ENCODE data around the gene PACS1. TPM values are rescaled to one million over a fixed set of nuclear protein-coding genes. Genes with fewer than 3 reads are reported as not detected.

PACS1 gene
- total RNA-seq, 2 donors from 2014 or later, result 64.3 to 73.3 TPM

DNA sequence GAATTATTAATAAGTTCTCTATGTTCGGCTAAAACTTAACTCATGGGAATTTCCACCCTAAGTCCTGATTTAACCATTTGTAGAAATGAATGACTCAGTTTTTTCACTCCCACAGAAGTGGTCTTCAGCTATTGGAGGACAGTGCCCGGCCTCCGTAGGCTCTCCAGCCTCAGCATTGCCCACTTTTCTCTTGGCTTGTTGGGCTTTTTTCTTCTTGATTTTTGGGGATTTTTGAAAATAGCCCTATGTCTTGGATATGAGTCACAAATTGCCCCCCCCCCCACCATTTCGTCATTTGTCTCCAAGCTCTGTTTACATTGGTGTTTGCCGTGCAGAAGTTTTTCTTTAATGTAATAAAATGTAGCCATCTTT, 66.7 kb downstream of the PACS1 start:
- no peak for ATAC-seq
- Mint-ChIP-seq H3K27me3 (no peaks in the 10 kb centered on the region), H3K4me1 (ENCODE audit: low read depth in 2 of 2) (peaks cover 25 to 39% of the 10 kb centered on the region in 2 donors), H3K4me3 (peak overlapping the region; percentile 23), H3K36me3 (no peaks in the 10 kb centered on the region), H3K27ac (peak overlapping the region; percentile 56 to 65), H3K9me3 (no peaks in the 10 kb centered on the region)
- DNase-seq (ENCODE audit: low spot score), result no peak

DNA sequence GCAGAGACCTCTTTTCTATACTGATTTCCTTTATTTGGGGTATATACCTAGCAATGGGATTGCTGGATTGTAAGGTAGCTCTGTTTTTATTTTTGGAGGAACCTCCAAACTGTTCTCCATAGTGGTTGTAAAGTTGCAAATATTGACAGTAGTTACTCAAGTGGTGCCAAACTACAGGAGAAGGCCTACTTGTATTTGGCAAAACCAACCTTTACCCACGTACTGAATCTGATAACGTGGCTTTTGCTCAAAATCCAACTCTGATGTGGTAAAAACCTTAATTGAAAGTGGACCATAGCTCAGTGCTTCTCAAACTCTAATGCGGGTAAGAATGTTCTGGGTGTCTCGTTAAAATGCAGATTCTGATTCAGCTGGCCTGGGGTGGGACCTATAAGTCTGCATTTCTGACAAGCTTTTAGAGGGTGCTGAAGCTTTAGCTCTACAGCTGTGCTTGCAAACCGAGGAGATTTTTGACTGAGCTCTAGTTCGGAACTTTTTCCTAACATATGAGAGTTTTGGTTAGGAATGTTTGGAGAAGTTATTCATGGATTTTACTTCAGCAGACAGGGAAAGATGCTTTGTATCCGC, 69.8 kb downstream of the PACS1 start:
- no peak overlapping the region for H3K4me3 Mint-ChIP-seq
- DNase-seq (ENCODE audit: low spot score) (no peak), ATAC-seq (no peak)
- peaks cover 19 to 25% of the 10 kb centered on the region in 2 donors for H3K4me1 Mint-ChIP-seq (ENCODE audit: low read depth in 2 of 2)
- no peaks in the 10 kb centered on the region for H3K36me3 Mint-ChIP-seq
- no peaks in the 10 kb centered on the region for H3K9me3 Mint-ChIP-seq
- no peak overlapping the region for H3K27ac Mint-ChIP-seq
- H3K27me3 Mint-ChIP-seq, result no peaks in the 10 kb centered on the region

DNA sequence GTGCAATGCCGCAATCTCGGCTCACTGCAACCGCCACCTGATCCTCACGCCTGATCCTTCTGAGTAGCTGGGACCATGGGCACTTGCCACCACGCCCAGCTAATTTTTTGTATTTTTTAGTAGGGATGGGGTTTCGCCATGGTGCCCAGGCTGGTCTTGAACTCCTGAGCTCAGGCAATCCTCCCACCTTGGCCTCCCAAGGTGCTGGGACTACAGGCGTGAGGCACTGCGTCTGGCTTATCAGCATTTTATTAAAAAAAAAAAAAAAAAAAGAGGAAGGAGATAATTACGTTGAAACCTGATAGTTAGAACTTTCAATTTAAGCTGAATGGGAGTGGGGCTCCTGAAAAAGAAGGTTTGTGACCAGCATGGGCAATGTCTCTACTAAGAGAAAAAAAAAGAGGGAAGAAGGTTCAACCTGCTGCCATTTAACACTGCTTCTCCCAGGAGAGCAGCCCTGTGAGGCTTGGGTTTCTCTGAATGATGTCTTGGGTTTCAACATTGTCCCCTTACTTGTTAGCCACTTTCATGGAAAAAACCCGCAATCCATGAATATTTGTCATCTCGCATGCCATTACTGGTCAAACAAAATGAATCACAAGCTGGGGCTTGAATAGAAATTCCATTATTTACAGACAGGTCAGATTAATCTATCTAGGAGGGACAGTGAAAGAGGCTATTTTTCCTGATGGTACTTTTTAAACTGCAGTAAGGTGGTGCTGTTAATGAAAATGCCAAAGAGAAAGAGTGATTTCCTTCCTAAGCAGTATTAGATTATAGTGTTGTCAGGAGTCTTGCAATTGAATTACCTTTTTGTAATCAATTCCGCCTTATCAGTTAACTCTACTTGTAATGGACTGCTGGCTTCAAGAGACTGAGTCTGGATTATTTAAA, 72.5 kb downstream of the PACS1 start:
- ATAC-seq (no peak), DNase-seq (ENCODE audit: low spot score) (no peak)
- Mint-ChIP-seq H3K4me3 (no peak overlapping the region), H3K9me3 (no peaks in the 10 kb centered on the region), H3K4me1 (ENCODE audit: low read depth in 2 of 2) (peaks cover 8 to 12% of the 10 kb centered on the region in 2 donors), H3K27ac (no peak overlapping the region), H3K27me3 (no peaks in the 10 kb centered on the region), H3K36me3 (peaks cover 5% of the 10 kb centered on the region)

DNA sequence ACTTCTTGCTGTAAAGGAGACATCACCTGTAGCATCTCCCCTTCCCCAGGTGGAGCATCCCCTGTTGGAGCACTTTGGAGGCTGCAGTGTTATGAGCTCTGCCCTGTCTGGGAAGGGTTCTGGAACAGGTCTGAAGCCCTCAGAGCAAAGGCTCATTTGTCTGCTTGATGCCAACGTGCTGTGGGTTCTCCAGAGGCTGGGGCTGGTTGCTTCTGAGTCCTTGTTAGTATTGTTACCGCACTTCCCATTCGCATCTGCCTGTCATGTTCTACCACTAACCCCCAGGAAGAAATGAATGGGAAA, 73.1 kb downstream of the PACS1 start:
- no peaks in the 10 kb centered on the region for H3K9me3 Mint-ChIP-seq
- no peak for DNase-seq (ENCODE audit: low spot score)
- H3K4me1 Mint-ChIP-seq (ENCODE audit: low read depth in 2 of 2), result peaks cover 8 to 12% of the 10 kb centered on the region in 2 donors
- no peak for ATAC-seq
- peaks cover 5% of the 10 kb centered on the region for H3K36me3 Mint-ChIP-seq
- H3K4me3 Mint-ChIP-seq, result no peak overlapping the region
- H3K27me3 Mint-ChIP-seq, result no peaks in the 10 kb centered on the region
- H3K27ac Mint-ChIP-seq, result no peak overlapping the region

DNA sequence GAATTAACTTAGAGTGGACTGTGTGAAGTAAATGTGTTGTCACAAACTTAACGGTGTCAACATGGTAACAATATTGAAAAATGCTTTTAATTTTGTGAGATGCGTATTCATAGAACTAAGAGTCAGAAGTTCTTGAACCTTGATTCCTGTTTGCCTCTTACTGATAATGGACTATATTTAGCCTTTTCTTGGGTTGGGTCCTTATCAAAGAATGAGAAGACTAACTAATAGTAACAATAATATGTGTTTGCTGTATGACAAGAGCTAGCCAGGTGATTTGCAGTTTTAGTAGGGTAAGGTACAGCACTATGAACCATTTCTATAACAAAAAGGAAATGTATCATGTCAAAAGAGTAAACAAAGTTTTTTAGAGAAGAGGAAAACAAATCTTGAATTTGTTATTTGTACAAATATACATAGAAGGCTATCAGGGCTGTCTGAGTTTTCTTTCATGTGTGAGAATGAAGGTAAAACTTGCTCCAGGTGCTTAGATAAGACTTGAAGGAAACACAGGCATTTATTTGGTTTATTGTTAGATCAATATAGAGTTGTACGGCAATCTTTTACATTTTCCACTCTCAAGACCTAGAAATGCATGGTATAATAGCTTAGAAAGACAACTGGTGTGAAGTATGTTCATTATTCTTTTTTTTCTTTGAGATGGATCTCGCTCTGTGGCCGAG, 74.1 kb downstream of the PACS1 start:
- H3K36me3 Mint-ChIP-seq, result peaks cover 5% of the 10 kb centered on the region
- no peaks in the 10 kb centered on the region for H3K9me3 Mint-ChIP-seq
- ATAC-seq (no peak), DNase-seq (ENCODE audit: low spot score) (no peak)
- H3K4me3 Mint-ChIP-seq, result no peak overlapping the region
- H3K4me1 Mint-ChIP-seq (ENCODE audit: low read depth in 2 of 2), result peaks cover 8 to 12% of the 10 kb centered on the region in 2 donors
- peak overlapping the region in 1 of 2 donors; percentile 54 for H3K27ac Mint-ChIP-seq
- H3K27me3 Mint-ChIP-seq, result no peaks in the 10 kb centered on the region

DNA sequence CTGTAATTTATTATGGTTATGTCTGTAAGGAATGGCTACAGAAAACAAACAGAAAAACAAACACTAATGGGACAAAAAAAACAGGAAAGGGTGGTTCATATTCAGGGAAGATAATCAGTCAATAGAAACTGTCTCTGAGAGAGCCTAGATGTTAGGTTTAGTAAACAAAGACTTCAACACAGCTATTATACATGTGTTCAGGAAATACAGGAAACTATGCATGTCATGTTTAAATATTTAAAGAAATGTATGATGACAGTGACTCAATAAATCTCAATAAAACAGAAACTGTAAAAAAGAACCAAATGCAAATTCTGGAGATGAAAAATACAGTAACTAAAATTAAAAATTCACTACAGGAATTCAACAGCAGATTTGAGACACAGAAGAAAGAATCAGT, 76.0 kb downstream of the PACS1 start:
- peaks cover 5% of the 10 kb centered on the region for H3K36me3 Mint-ChIP-seq
- ATAC-seq (no peak), DNase-seq (ENCODE audit: low spot score) (no peak)
- no peaks in the 10 kb centered on the region for H3K9me3 Mint-ChIP-seq
- H3K27me3 Mint-ChIP-seq, result no peaks in the 10 kb centered on the region
- H3K27ac Mint-ChIP-seq, result peak overlapping the region in 1 of 2 donors; percentile 16
- H3K4me1 Mint-ChIP-seq (ENCODE audit: low read depth in 2 of 2), result peaks cover 5 to 16% of the 10 kb centered on the region in 2 donors
- no peak overlapping the region for H3K4me3 Mint-ChIP-seq

DNA sequence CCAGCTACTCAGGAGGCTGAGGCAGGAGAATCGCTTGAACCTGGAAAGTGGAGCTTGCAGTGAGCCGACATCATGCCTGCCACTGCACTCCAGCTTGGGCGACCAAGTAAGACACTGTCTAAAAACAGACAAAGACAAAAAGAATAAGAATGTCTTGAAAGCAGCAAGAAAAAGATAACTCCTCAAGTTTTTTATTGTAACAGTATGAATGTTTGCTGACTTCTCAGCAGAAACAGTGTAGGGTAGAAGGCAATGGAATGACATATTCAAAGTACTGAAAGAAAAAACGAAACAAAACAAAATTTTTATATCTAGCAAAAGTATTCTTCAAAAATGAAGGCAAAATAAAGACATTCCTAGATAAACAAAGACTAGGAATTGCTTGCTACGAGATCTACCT, 76.9 kb downstream of the PACS1 start:
- Mint-ChIP-seq H3K27ac (no peak overlapping the region), H3K4me3 (no peak overlapping the region), H3K9me3 (no peaks in the 10 kb centered on the region), H3K36me3 (peaks cover 5% of the 10 kb centered on the region), H3K27me3 (no peaks in the 10 kb centered on the region), H3K4me1 (ENCODE audit: low read depth in 2 of 2) (peaks cover 5 to 19% of the 10 kb centered on the region in 2 donors)
- no peak for ATAC-seq
- no peak for DNase-seq (ENCODE audit: low spot score)

DNA sequence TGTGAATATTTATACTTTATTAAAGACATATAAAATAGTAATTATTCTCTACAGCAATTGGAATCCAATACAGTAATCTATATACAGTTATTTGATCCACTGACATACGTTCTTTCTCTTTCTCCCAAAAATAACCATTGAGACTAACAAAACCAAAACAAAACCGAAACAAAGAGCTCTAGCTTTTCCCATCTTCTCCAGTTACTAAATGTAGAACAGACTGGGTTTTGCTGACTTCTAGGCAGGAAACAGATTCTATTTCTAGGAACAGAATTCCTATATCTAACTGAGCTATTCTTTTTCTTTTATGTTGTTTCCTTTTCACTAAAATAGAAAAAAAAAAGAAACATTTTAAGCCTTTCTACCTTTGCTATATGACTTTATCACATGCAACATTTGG, 80.1 kb downstream of the PACS1 start:
- no peak for DNase-seq (ENCODE audit: low spot score)
- Mint-ChIP-seq H3K4me1 (ENCODE audit: low read depth in 2 of 2) (peaks cover 5 to 14% of the 10 kb centered on the region in 2 donors), H3K36me3 (peaks cover 5% of the 10 kb centered on the region), H3K4me3 (no peak overlapping the region), H3K27ac (no peak overlapping the region), H3K9me3 (no peaks in the 10 kb centered on the region), H3K27me3 (no peaks in the 10 kb centered on the region)
- ATAC-seq, result no peak

DNA sequence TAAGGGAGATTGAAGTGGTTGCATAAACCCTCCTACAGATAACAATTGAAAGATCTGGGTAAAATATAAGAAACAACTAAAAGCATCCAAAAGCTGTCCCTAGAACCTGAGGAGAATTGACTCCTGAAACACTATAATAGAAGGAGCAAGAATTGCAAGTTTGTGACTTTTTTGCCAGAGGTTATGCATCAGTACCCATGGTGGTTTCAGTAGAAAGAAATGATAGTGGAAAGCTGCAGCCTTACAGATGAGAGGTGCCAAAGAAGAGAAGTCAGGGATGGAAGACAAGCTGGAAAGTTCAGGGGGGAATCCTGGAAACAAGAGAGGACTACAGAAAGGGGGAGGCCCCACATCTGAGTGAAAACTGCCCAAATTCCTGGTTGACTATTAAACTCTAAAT, 80.7 kb downstream of the PACS1 start:
- Mint-ChIP-seq H3K4me1 (ENCODE audit: low read depth in 2 of 2) (peaks cover 7 to 13% of the 10 kb centered on the region in 2 donors), H3K9me3 (no peaks in the 10 kb centered on the region), H3K36me3 (peaks cover 5% of the 10 kb centered on the region), H3K4me3 (no peak overlapping the region), H3K27me3 (no peaks in the 10 kb centered on the region), H3K27ac (no peak overlapping the region)
- ATAC-seq, result no peak
- no peak for DNase-seq (ENCODE audit: low spot score)

DNA sequence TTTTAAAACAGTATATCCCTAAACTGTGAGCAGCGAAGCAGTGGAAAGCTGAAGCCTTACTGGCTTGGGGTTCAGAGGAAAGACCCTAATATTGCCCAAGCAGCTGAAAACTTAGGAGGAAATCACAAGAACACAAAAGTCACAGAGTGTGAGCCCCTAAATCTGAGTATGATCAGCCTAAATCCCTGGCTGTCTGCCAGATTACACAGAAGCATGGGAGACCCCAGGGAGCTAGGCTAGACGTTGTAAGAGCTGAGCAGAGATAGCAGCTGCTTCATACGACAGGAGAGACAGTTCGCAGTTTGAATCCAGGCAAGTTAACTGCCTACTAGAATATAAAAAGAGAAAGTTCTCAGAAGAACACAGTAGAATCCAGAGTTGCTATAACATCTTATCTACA, 81.2 kb downstream of the PACS1 start:
- Mint-ChIP-seq H3K36me3 (peaks cover 4% of the 10 kb centered on the region), H3K9me3 (no peaks in the 10 kb centered on the region), H3K4me3 (no peak overlapping the region), H3K27me3 (no peaks in the 10 kb centered on the region), H3K27ac (no peak overlapping the region), H3K4me1 (ENCODE audit: low read depth in 2 of 2) (peaks cover 8 to 13% of the 10 kb centered on the region in 2 donors)
- DNase-seq (ENCODE audit: low spot score) (no peak), ATAC-seq (no peak)

DNA sequence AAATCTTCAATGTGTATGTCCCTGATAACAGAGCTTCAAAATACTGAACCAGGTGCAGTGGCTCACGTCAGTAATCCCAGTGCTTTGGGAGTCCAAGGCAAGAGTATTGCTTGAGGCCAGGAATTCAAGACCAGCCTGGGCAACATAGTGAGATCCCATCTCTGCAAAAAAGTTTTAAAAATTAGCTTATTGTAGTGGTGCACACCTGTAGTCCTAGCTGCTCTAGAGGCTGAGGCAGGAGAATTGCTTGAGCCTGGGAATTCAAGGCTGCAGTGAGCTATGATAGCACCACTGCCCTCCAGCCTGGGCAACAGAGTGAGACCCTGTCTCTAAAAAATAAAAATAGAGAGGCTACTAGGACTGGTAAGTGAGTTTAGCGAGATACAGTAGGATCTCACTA, 84.0 kb downstream of the PACS1 start:
- Mint-ChIP-seq H3K27me3 (no peaks in the 10 kb centered on the region), H3K36me3 (no peaks in the 10 kb centered on the region), H3K4me1 (ENCODE audit: low read depth in 2 of 2) (peaks cover 27 to 34% of the 10 kb centered on the region in 2 donors), H3K9me3 (no peaks in the 10 kb centered on the region), H3K4me3 (no peak overlapping the region), H3K27ac (no peak overlapping the region)
- DNase-seq (ENCODE audit: low spot score), result no peak
- ATAC-seq, result no peak

DNA sequence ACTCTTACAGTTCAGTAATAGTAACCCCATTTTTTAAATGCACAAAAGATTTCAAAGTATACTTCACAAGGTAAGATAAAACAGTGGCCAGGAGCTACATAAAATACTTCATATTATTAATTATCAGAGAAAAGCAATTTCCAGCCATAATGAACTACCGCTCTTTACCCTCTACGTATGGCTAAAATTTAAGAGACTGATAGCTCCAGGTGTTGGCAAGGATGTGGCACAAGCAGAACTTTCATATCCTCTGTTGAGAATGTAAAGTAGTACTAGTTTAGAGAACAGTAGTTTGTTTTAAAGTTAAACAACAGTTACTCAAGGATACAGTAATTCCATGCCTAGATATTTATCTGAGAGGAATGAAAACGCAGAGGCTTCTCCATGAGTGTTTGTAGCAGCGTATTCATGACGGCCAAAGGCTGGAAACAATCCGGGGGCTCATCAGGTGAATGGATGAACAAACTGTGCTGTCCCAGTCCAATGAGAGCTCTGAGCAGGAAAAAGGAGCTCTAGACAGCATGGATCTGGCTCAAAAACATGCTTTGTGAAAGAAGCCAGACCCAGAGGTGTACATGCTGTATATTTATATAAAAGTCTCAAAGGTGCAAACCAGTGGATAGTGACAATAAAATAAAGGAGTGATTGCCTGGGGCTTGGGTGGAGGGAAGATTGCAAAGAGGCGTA, 85.5 kb downstream of the PACS1 start:
- no peaks in the 10 kb centered on the region for H3K9me3 Mint-ChIP-seq
- H3K36me3 Mint-ChIP-seq, result no peaks in the 10 kb centered on the region
- no peak for DNase-seq (ENCODE audit: low spot score)

DNA sequence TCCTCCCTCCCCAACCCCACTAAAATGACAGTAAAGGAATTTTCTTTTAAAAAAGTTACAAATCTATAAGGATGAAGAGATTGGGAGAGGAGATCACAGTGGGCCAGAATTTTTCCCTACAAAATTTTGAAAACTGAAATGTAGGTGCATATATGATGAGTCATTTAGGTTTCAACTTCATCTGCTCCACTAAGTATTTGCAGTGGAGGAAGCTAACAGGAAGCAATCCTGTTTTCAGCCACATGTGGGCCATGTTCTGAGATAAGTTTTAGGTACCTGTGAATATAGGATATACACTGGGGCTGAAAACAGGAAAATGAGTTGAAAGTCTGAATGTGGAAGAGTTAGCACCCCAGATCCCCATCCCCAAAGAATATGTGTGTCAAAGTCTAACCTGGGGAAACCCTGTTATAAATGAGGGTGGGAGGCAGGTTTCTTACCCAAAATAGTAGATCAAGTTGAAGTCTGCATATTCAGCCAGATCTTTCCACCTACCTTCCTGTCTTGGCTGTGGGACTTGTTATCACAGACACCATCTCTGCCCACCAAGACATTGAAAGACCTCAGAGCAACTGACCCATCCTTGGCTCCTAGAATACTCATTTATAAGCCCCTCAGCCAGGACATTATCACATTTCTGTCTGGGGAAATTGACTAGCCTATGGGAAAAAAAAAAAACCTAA, 87.3 kb downstream of the PACS1 start:
- H3K27ac Mint-ChIP-seq, result peak overlapping the region; percentile 29 to 76
- DNase-seq (ENCODE audit: low spot score), result no peak
- H3K4me3 Mint-ChIP-seq, result no peak overlapping the region
- no peaks in the 10 kb centered on the region for H3K27me3 Mint-ChIP-seq
- H3K36me3 Mint-ChIP-seq, result no peaks in the 10 kb centered on the region
- no peaks in the 10 kb centered on the region for H3K9me3 Mint-ChIP-seq
- no peak for ATAC-seq
- peaks cover 23 to 27% of the 10 kb centered on the region in 2 donors for H3K4me1 Mint-ChIP-seq (ENCODE audit: low read depth in 2 of 2)

More for the DNA sequence above, 85.5 kb downstream of the PACS1 start:
- Mint-ChIP-seq H3K4me1 (ENCODE audit: low read depth in 2 of 2) (peaks cover 22 to 29% of the 10 kb centered on the region in 2 donors), H3K27ac (no peak overlapping the region), H3K27me3 (no peaks in the 10 kb centered on the region), H3K4me3 (no peak overlapping the region)
- no peak for ATAC-seq

Measured in natural killer cell treated with Interleukin-12 subunit alpha and Interleukin-12 subunit beta and Interleukin-15 and Interleukin-18, amount 100 ng/mL, for 72 hours (primary cell).